A549 (cell line): ENCODE data around the gene UBAP2. TPM values are rescaled to one million over a fixed set of nuclear protein-coding genes. Genes with fewer than 3 reads are reported as not detected.
A peak's percentile ranks its signal among the peaks of the same experiment; 100 is the strongest.

ENCODE experiments used
- ATAC-seq, 2 experiments: fragments of 200-7000 bp in 1 of 2; fragments of >200 bp in 1 of 2; cut with Nextera tagmentation in 1 of 2; cut with Tn5 transposase in 1 of 2; 3 replicates each; pipeline versions ENCODE4 v1.8.0 to v1.9.1; 2018 to 2020; ENCODE audit warnings: mild to moderate bottlenecking in 1 of 2, moderate library complexity in 1 of 2
- CTCF ChIA-PET: fragments of 300-600 bp; sonication (Branson Sonifier 250); formaldehyde crosslinking; extraction: SDS; loops from one replicate; lab custom pipeline; 2021; ENCODE audit warnings: antibody characterized with exemption, inconsistent platforms; lab: Yijun Ruan, JAX
- POLR2A ChIA-PET: fragments of 350-600 bp; formaldehyde crosslinking; extraction: SDS; loops from one replicate; lab custom pipeline; 2021; ENCODE audit warnings: antibody characterized with exemption, inconsistent platforms; lab: Yijun Ruan, JAX
- DNase-seq, 2 experiments: peaks; one replicate each; pipeline versions ENCODE4 v3.0.0 to v3.0.0-alpha.2; 2011 to 2016; ENCODE audit warnings: low read depth in 1 of 2, low spot score in 1 of 2
- FAIRE-seq: peaks from 2 replicates; lab custom pipeline; 2011; peaks lifted over from hg19 to GRCh38; lab: Jason Lieb, UNC
- H3K27ac ChIP-seq, 2 experiments: fragments of >200 bp; sonication (Bioruptor Twin); formaldehyde crosslinking; 3 replicates each; pipeline ENCODE4 v1.5.1; 2016 to 2017
- H3K4me1 ChIP-seq: fragments of >200 bp; sonication (Bioruptor Twin); formaldehyde crosslinking; 3 replicates; pipeline ENCODE4 v1.6.1; 2016
- H3K4me2 ChIP-seq: fragments of >200 bp; sonication (Bioruptor Twin); formaldehyde crosslinking; 3 replicates; pipeline ENCODE4 v1.6.1; 2016
- H3K4me3 ChIP-seq: fragments of >200 bp; sonication (Bioruptor Twin); formaldehyde crosslinking; 3 replicates; pipeline ENCODE4 v1.5.1; 2016
- H3K9me3 ChIP-seq: fragments of >200 bp; sonication (Bioruptor Twin); formaldehyde crosslinking; 3 replicates; pipeline ENCODE4 v1.6.1; 2016
- BCL3 ChIP-seq: fragments of >200 bp; sonication (Bioruptor Twin); formaldehyde crosslinking; IDR thresholded peaks from 3 replicates; pipeline ENCODE4 v1.6.1; 2016
- CBX2 ChIP-seq: fragments of 200-600 bp; sonication (generic); IDR thresholded peaks from 2 replicates; pipeline ENCODE4 v1.6.1; 2016; ENCODE audit warnings: low read depth, mild to moderate bottlenecking, borderline replicate concordance
- CHD2 ChIP-seq: fragments of 150-350 bp; IDR thresholded peaks from 2 replicates; pipeline ENCODE4 v1.6.1; 2014; ENCODE audit warnings: low read length; ENCODE audit not compliant: partially characterized antibody
- CTCF ChIP-seq: fragments of >200 bp; sonication (Bioruptor Twin); formaldehyde crosslinking; IDR thresholded peaks from 3 replicates; pipeline ENCODE4 v1.5.1; 2016
- EHF ChIP-seq: fragments of 250-450 bp; sonication (Bioruptor Pico); IDR thresholded peaks from 2 replicates; pipeline ENCODE4 v1.5.0; 2020; ENCODE audit warnings: mild to moderate bottlenecking
- EHMT2 ChIP-seq: fragments of 200-600 bp; sonication (generic); IDR thresholded peaks from 2 replicates; pipeline ENCODE4 v1.6.1; 2016; ENCODE audit warnings: antibody characterized with exemption, low read depth, mild to moderate bottlenecking, moderate library complexity
- FOSB ChIP-seq: fragments of 250-450 bp; sonication (Bioruptor Pico); IDR thresholded peaks from 2 replicates; pipeline ENCODE4 v1.5.0; 2020; ENCODE audit warnings: mild to moderate bottlenecking, moderate library complexity
- FOSL2 ChIP-seq, 2 experiments: fragments of 450-650 bp in 1 of 2; fragments of >200 bp in 1 of 2; sonication (Bioruptor Twin) in 1 of 2; formaldehyde crosslinking; IDR thresholded peaks; 2 replicates each; pipeline versions ENCODE4 v1.5.0 to v1.6.1; 2016 to 2020; ENCODE audit warnings: mild to moderate bottlenecking in 1 of 2, moderate library complexity in 1 of 2
- HEYL ChIP-seq: fragments of 250-450 bp; sonication (Bioruptor Pico); IDR thresholded peaks from 2 replicates; pipeline ENCODE4 v1.8.0; 2021; ENCODE audit warnings: mild to moderate bottlenecking, moderate library complexity
- HMGXB4 ChIP-seq: fragments of 250-450 bp; sonication (Bioruptor Pico); IDR thresholded peaks from 2 replicates; pipeline ENCODE4 v1.5.0; 2021; ENCODE audit warnings: mild to moderate bottlenecking, moderate library complexity, borderline replicate concordance
- KDM1A ChIP-seq: fragments of 200-600 bp; sonication (generic); IDR thresholded peaks from 2 replicates; pipeline ENCODE4 v1.6.1; 2016; ENCODE audit warnings: low read depth, mild to moderate bottlenecking
- MAX ChIP-seq: IDR thresholded peaks from 2 replicates; pipeline ENCODE4 v1.6.1; 2012
- MAZ ChIP-seq: fragments of 150-350 bp; IDR thresholded peaks from 2 replicates; pipeline ENCODE4 v1.6.1; 2014; ENCODE audit warnings: antibody characterized with exemption, low read depth, low read length, borderline replicate concordance
- MYC ChIP-seq: IDR thresholded peaks from 2 replicates; pipeline ENCODE4 v1.6.1; 2012; ENCODE audit warnings: mild to moderate bottlenecking, inconsistent platforms, low read length, improper control_type of control experiment, borderline replicate concordance
- NFE2L2 ChIP-seq: fragments of 150-350 bp; conservative IDR thresholded peaks from 2 replicates; pipeline ENCODE4 v1.6.1; 2014; ENCODE audit warnings: low read length
- NPAS2 ChIP-seq: fragments of 250-450 bp; sonication (Bioruptor Pico); IDR thresholded peaks from 2 replicates; pipeline ENCODE4 v1.8.0; 2022; ENCODE audit warnings: mild to moderate bottlenecking, moderate library complexity, borderline replicate concordance
- PHF8 ChIP-seq: fragments of 200-600 bp; sonication (generic); IDR thresholded peaks from 2 replicates; pipeline ENCODE4 v1.6.1; 2016; ENCODE audit warnings: low read depth, mild to moderate bottlenecking, antibody characterized with exemption, moderate library complexity, borderline replicate concordance
- POLR2A ChIP-seq: IDR thresholded peaks from 2 replicates; pipeline ENCODE4 v1.6.1; 2012; ENCODE audit warnings: mild to moderate bottlenecking, low read length
- POLR2AphosphoS2 ChIP-seq: conservative IDR thresholded peaks from 2 replicates; pipeline ENCODE4 v1.6.1; 2012; ENCODE audit warnings: low read length, improper control_type of control experiment, inconsistent platforms
- RAD21 ChIP-seq, 2 experiments: fragments of >200 bp in 1 of 2; sonication (Bioruptor Twin) in 1 of 2; formaldehyde crosslinking in 1 of 2; IDR thresholded peaks in 1 of 2; conservative IDR thresholded peaks in 1 of 2; 2 replicates in 1 of 2; 3 replicates in 1 of 2; pipeline ENCODE4 v1.6.1; 2012 to 2018; ENCODE audit warnings: inconsistent platforms in 1 of 2
- SMC3 ChIP-seq: fragments of >200 bp; sonication (Bioruptor Twin); formaldehyde crosslinking; IDR thresholded peaks from 3 replicates; pipeline ENCODE4 v1.6.1; 2018; ENCODE audit warnings: inconsistent platforms
- TFCP2L1 ChIP-seq: fragments of 250-450 bp; sonication (Bioruptor Pico); IDR thresholded peaks from 2 replicates; pipeline ENCODE4 v1.5.0; 2021; ENCODE audit warnings: mild to moderate bottlenecking
- ZFP36 ChIP-seq: fragments of 450-650 bp; IDR thresholded peaks from 2 replicates; pipeline ENCODE4 v1.6.1; 2014; ENCODE audit warnings: borderline replicate concordance; ENCODE audit not compliant: partially characterized antibody
- ZSCAN20 ChIP-seq: fragments of 250-450 bp; sonication (Bioruptor Pico); IDR thresholded peaks from 2 replicates; pipeline ENCODE4 v1.8.0; 2022; ENCODE audit warnings: mild to moderate bottlenecking, moderate library complexity
- WGBS: methylation state at CpG from one replicate; pipeline ENCODE4 v1.1.6; 2017; ENCODE audit errors: missing lambda C conversion rate; 5-methylcytosine and 5-hydroxymethylcytosine counted together
- polyA plus RNA-seq, 4 experiments: library from polyadenylated mRNA; depleted of rRNA in 3 of 4; stranded (reverse); fragments of >200 nt; fragmentation: RNase III in 1 of 4; extraction: RNeasy Plus Mini Kit Qiagen cat#74134 plus additional on column Dnase treatment in 1 of 4; gene quantifications; 2 replicates in 3 of 4; 3 replicates in 1 of 4; pipeline ENCODE4 v1.2.3, GENCODE V29; 2011 to 2017

The UBAP2 gene
- polyA plus RNA-seq, 2 of the 4 experiments (the other 2 are of a cell fraction): 25.0 to 29.5 TPM

DNA sequence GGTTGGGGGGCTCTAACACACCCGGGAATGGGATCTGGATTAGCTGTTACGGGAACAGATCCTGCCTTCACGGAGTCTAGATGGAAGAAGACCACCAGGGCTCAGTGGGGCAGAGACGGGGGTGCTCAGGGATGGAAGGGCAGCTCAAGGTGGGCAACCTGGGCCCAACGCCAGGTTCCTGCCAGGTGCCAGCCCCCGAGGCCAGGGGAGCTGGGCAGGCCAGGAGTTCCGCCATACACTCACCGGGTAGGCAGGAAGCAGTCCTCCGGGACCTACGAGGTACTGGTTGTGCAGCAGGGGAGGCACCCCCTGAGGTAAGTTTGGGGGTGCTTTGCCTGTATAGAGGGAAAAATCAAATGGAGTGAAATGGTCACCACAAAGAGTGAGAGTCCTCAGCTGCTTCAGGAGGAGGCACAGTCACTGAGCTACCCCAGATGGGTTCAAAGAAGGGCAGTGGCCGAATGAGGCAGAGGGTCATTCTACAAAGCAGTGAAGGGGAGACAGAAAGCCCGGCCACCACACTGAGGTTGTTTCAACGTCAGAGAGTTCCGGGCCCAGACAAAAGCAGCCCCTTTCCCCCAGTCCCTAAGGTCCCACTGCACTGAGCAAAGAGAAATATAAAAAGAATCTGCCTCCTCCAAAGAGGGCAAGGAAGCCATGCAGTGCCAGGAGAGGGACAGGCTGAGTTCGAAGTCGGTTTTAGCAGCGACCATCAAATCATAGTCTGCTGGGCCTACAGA is 121.8 kb downstream of the UBAP2 start:
- FAIRE-seq: no peak
- ChIA-PET POLR2A (no interaction called here), CTCF (interaction anchor here (1.0 to 9.2 kb wide), 10 partner anchors 9 to 326 kb away, joined by 3 to 117 read pairs (median 6); partner anchors contain the start of gene UBAP2)
- H3K4me2 ChIP-seq: no peak overlapping the region
- no peaks in the 10 kb centered on the region for H3K9me3 ChIP-seq
- no peak for ATAC-seq
- no peak for DNase-seq
- 90% methylated on average over 14 of the region's 17 CpGs for WGBS
- H3K4me3 ChIP-seq: no peak overlapping the region
- TF ChIP-seq EHF (CRISPR knock-in tag) (no peak), NFE2L2 (no peak), HEYL (CRISPR knock-in tag) (no peak), PHF8 (no peak), POLR2A (no peak), FOSL2 (IDR thresholded peaks at IDR 0.05) (no peak), FOSL2 (CRISPR knock-in tag; IDR thresholded peaks at IDR 0.05) (no peak), POLR2AphosphoS2 (no peak), CBX2 (no peak), NPAS2 (CRISPR knock-in tag) (no peak)
- no peak overlapping the region for H3K27ac ChIP-seq
- H3K4me1 ChIP-seq: peaks cover 8% of the 10 kb centered on the region; the same call in 2 of the 3 replicates

DNA sequence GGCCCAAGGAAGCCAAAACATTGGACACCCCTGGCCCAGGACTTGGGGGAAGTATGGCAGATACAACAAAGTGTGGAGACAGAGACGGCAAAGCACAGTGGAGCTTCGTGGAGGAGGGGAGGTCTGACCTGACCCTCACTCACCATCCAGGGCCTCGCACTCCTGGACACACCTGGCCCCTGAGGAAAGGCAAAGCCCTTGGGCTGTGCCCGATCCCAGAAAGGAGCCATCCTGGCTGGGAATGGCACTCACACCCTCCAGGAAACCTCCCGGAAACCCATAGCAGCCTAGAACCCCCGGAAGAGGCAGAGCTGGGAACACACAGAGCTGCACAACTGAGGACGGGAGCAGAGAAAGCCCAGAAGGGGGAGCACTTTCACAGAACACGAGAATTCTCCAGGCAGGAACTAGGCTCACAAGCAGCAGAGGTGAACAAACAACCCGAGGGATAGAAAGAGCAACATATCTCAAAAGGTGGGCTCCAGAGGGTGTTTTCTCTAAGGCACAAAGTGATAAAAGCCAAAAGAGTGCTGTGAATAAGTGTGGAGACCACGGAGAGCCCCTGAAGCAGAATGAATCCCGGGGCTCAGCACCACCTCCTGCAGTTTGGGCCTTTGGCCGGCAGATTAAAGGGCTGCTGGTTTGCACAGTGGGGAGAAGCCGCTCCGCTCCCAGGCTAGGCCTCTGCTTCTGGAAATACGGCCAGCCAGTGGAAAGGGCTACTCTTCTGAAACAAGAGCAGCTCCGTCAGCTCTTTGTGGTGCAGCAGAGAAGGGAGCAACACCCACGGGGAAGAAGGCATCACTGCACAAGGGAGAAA is 123.5 kb downstream of the UBAP2 start:
- H3K9me3 ChIP-seq: no peaks in the 10 kb centered on the region
- POLR2A ChIA-PET: interaction anchor here (0.6 kb wide), 1 partner anchor 215 kb away, joined by 4 read pairs; no protein-coding TSS in a partner anchor
- ATAC-seq: peak; percentile 68 to 80
- peak overlapping the region in 1 of 2 experiments; percentile 9; a peak in 2 of 6 replicates for H3K27ac ChIP-seq
- no peak for FAIRE-seq
- H3K4me3 ChIP-seq: no peak overlapping the region
- no peak overlapping the region for H3K4me2 ChIP-seq
- H3K4me1 ChIP-seq: peaks cover 5% of the 10 kb centered on the region; the same call in 1 of the 3 replicates
- DNase-seq: peak; percentile 63 to 71
- 59% methylated on average over 15 of the region's 17 CpGs for WGBS
- CTCF ChIA-PET: interaction anchor here (0.5 to 9.2 kb wide), 44 partner anchors 11 to 454 kb away, joined by 3 to 117 read pairs (median 4); partner anchors contain the start of gene MYORG
- TF ChIP-seq FOSB (CRISPR knock-in tag): no peak
- no peak for TF ChIP-seq MAX
- TF ChIP-seq MAZ: no peak
- no peak for TF ChIP-seq POLR2A
- peak; percentile 68 for TF ChIP-seq SMC3
- no peak for TF ChIP-seq MYC
- no peak for TF ChIP-seq TFCP2L1 (CRISPR knock-in tag)
- TF ChIP-seq KDM1A: no peak
- peak; percentile 68 to 80 for TF ChIP-seq RAD21 (conservative IDR thresholded peaks at IDR 0.05 in 1 of 2, IDR thresholded peaks at IDR 0.05 in 1 of 2)
- no peak for TF ChIP-seq CHD2
- no peak for TF ChIP-seq ZFP36
- peak; percentile 76 for TF ChIP-seq CTCF
- no peak for TF ChIP-seq EHMT2
- no peak for TF ChIP-seq BCL3
- TF ChIP-seq ZSCAN20 (CRISPR knock-in tag): no peak
- no peak for TF ChIP-seq HMGXB4 (CRISPR knock-in tag)
- no peak for TF ChIP-seq PHF8
